Measurements from ENCODE around the gene DNAJC30. TPM values are rescaled to one million over a fixed set of nuclear protein-coding genes. Genes with fewer than 3 reads are reported as not detected.
A peak's percentile ranks its signal among the peaks of the same experiment; 100 is the strongest.

DNAJC30 gene
- total and polyA plus RNA-seq, 11 donors = 6.8 to 21.1 (median 14.0) TPM

- TF ChIP-seq CTCF (IDR thresholded peaks at IDR 0.05) = no peak
- no peak for TF ChIP-seq POLR2A (IDR thresholded peaks at IDR 0.05)
- Histone ChIP-seq H3K9me3 (no peaks in the 10 kb centered on the region), H3K4me3 (no peak overlapping the region), H3K4me1 (no peaks in the 10 kb centered on the region), H3K36me3 (no peaks in the 10 kb centered on the region), H3K27ac (no peak overlapping the region), H3K27me3 (peaks cover 0 to 17% (median 3%) of the 10 kb centered on the region in 9 donors)
- DNase-seq (no peak), ATAC-seq (no peak)
- 69 to 75% (median 70%) methylated on average over 5 of the region's 5 CpGs for WGBS, 4 donors
- intact Hi-C loops (cut with DNase I) = loop anchor here in 2 of 10 donors (5.0 kb wide), 2 partner anchors 66 to 121 kb away; no protein-coding TSS in a partner anchor
These were observed 45.3 kb upstream of the DNAJC30 start for GRCh38 chr7:73728551-73728950.

GRCh38 chr7:73727952-73728351, 44.7 kb upstream of the DNAJC30 start:
- no peak for ATAC-seq
- TF ChIP-seq POLR2A (IDR thresholded peaks at IDR 0.05) (no peak), CTCF (IDR thresholded peaks at IDR 0.05) (no peak)
- no peaks in the 10 kb centered on the region for H3K9me3 ChIP-seq
- intact Hi-C loops (cut with DNase I) = loop anchor here in 3 of 10 donors (2.0 to 5.0 kb wide), 3 partner anchors 66 to 121 kb away; no protein-coding TSS in a partner anchor
- H3K4me1 ChIP-seq = no peaks in the 10 kb centered on the region
- H3K36me3 ChIP-seq = no peaks in the 10 kb centered on the region
- WGBS, 4 donors = 66 to 78% (median 75%) methylated on average over 3 of the region's 3 CpGs
- no peak overlapping the region for H3K4me3 ChIP-seq
- no peak overlapping the region for H3K27ac ChIP-seq
- H3K27me3 ChIP-seq = peaks cover 0 to 17% (median 3%) of the 10 kb centered on the region in 9 donors
- DNase-seq = no peak

GRCh38 chr7:73726083-73726466, 42.8 kb upstream of the DNAJC30 start:
- Histone ChIP-seq H3K4me1 (peaks cover 0 to 7% (median 0%) of the 10 kb centered on the region in 12 donors), H3K27ac (no peak overlapping the region), H3K4me3 (no peak overlapping the region), H3K27me3 (peaks cover 0 to 24% (median 3%) of the 10 kb centered on the region in 9 donors), H3K36me3 (no peaks in the 10 kb centered on the region), H3K9me3 (no peaks in the 10 kb centered on the region)
- ATAC-seq (no peak), DNase-seq (no peak)
- no peak for TF ChIP-seq POLR2A (IDR thresholded peaks at IDR 0.05)
- peak in 2 of 12 donors; percentile 3 to 9 for TF ChIP-seq CTCF (IDR thresholded peaks at IDR 0.05)
- intact Hi-C loops (cut with DNase I) = loop anchor here in 3 of 10 donors (2.0 to 5.0 kb wide), 3 partner anchors 64 to 119 kb away; no protein-coding TSS in a partner anchor
- 40 to 79% (median 74%) methylated on average over 1 of the region's 1 CpG for WGBS, 4 donors

- TF ChIP-seq CTCF (IDR thresholded peaks at IDR 0.05) (no peak), POLR2A (IDR thresholded peaks at IDR 0.05) (no peak)
- no peak for DNase-seq
- intact Hi-C loops (cut with DNase I) = loop anchor here in 5 of 10 donors (2.0 to 5.0 kb wide), 3 partner anchors 57 to 117 kb away; partner anchors contain the start of gene VPS37D (in 1 of the 5)
- WGBS, 4 donors = 88 to 96% (median 93%) methylated on average over 3 of the region's 3 CpGs
- no peaks in the 10 kb centered on the region for H3K9me3 ChIP-seq
- H3K36me3 ChIP-seq = no peaks in the 10 kb centered on the region
- no peak overlapping the region for H3K27ac ChIP-seq
- ATAC-seq = no peak
- H3K4me1 ChIP-seq = peaks cover 0 to 20% (median 3%) of the 10 kb centered on the region in 12 donors
- H3K4me3 ChIP-seq = no peak overlapping the region
- peaks cover 0 to 28% (median 3%) of the 10 kb centered on the region in 9 donors for H3K27me3 ChIP-seq
These were observed 40.6 kb upstream of the DNAJC30 start for GRCh38 chr7:73723813-73724212.
